ENCODE measurements around the gene TGFB2. TPM values are rescaled to one million over a fixed set of nuclear protein-coding genes. Genes with fewer than 3 reads are reported as not detected.

TGFB2 gene
- polyA plus RNA-seq, 1 donor from 2014 or later, result 0.10 TPM

- TF ChIP-seq CTCF (IDR thresholded peaks at IDR 0.05; ENCODE audit: poor library complexity, severe bottlenecking), result no peak
Observed at GRCh38 chr1:218473522-218473921, 128.4 kb downstream of the TGFB2 start (continued).

- Histone ChIP-seq H3K27me3 (ENCODE audit: insufficient read depth, low read depth, low read length) (no peaks in the 10 kb centered on the region), H2AFZ (ENCODE audit: low read depth, low read length) (no peak overlapping the region), H3K9me3 (ENCODE audit: low read length) (no peaks in the 10 kb centered on the region), H3K36me3 (ENCODE audit: insufficient read depth, low read length) (no peaks in the 10 kb centered on the region), H3K27ac (ENCODE audit: low read length) (no peak overlapping the region), H3F3A (ENCODE audit: insufficient read depth, low read length, poor library complexity, severe bottlenecking) (no peaks in the 10 kb centered on the region), H3K4me2 (ENCODE audit: low read length) (no peak overlapping the region), H3K9ac (ENCODE audit: low read length) (no peak overlapping the region), H3K79me2 (replicated peaks; ENCODE audit: insufficient read depth, low read length) (no peaks in the 10 kb centered on the region), H4K20me1 (ENCODE audit: insufficient read depth) (no peaks in the 10 kb centered on the region), H3K4me3 (ENCODE audit: low read length) (no peak overlapping the region), H3K9me2 (ENCODE audit: insufficient read depth, low read length) (no peaks in the 10 kb centered on the region)
- TF ChIP-seq EZH2 (IDR thresholded peaks at IDR 0.05; ENCODE audit: borderline replicate concordance, insufficient read depth, low read length, poor library complexity, severe bottlenecking), result no peak
- no peak for TF ChIP-seq REST (IDR thresholded peaks at IDR 0.05; ENCODE audit: borderline replicate concordance)
- no peak for TF ChIP-seq CTCF (IDR thresholded peaks at IDR 0.05; ENCODE audit: poor library complexity, severe bottlenecking)
- no peak for TF ChIP-seq EP300 (conservative IDR thresholded peaks at IDR 0.05; ENCODE audit: poor library complexity, severe bottlenecking)
- TF ChIP-seq TAF1 (IDR thresholded peaks at IDR 0.05; ENCODE audit: low read depth), result no peak
- TF ChIP-seq SMC3 (conservative IDR thresholded peaks at IDR 0.05; ENCODE audit: poor library complexity), result no peak
- no peak for TF ChIP-seq POLR2AphosphoS5 (IDR thresholded peaks at IDR 0.05)
- no peak for TF ChIP-seq RAD21 (conservative IDR thresholded peaks at IDR 0.05)
- TF ChIP-seq MXI1 (conservative IDR thresholded peaks at IDR 0.05; ENCODE audit: poor library complexity, severe bottlenecking), result no peak
Observed at GRCh38 chr1:218474128-218474527, 129.0 kb downstream of the TGFB2 start.

GRCh38 chr1:218475275-218475674, 130.1 kb downstream of the TGFB2 start:
- Histone ChIP-seq H3K27ac (ENCODE audit: low read length) (no peak overlapping the region), H3K4me3 (ENCODE audit: low read length) (no peak overlapping the region), H3K9ac (ENCODE audit: low read length) (no peak overlapping the region), H4K20me1 (ENCODE audit: insufficient read depth) (no peaks in the 10 kb centered on the region), H3F3A (ENCODE audit: insufficient read depth, low read length, poor library complexity, severe bottlenecking) (no peaks in the 10 kb centered on the region), H3K9me3 (ENCODE audit: low read length) (no peaks in the 10 kb centered on the region), H3K79me2 (replicated peaks; ENCODE audit: insufficient read depth, low read length) (no peaks in the 10 kb centered on the region), H3K4me2 (ENCODE audit: low read length) (no peak overlapping the region), H2AFZ (ENCODE audit: low read depth, low read length) (no peak overlapping the region), H3K27me3 (ENCODE audit: insufficient read depth, low read depth, low read length) (no peaks in the 10 kb centered on the region), H3K9me2 (ENCODE audit: insufficient read depth, low read length) (no peaks in the 10 kb centered on the region), H3K36me3 (ENCODE audit: insufficient read depth, low read length) (no peaks in the 10 kb centered on the region)
- TF ChIP-seq MXI1 (conservative IDR thresholded peaks at IDR 0.05; ENCODE audit: poor library complexity, severe bottlenecking) (no peak), CTCF (IDR thresholded peaks at IDR 0.05; ENCODE audit: poor library complexity, severe bottlenecking) (peak; percentile 17), EZH2 (IDR thresholded peaks at IDR 0.05; ENCODE audit: borderline replicate concordance, insufficient read depth, low read length, poor library complexity, severe bottlenecking) (no peak), RAD21 (conservative IDR thresholded peaks at IDR 0.05) (no peak)

Data from neural cell (in vitro differentiated cells).